Fibroblast of mammary gland (primary cell): ENCODE data around the gene C4orf36.

ENCODE experiments used
- DNase-seq: peaks from one replicate; pipeline ENCODE4 v3.0.0-alpha.2; 2010; ENCODE audit warnings: low read depth
- H3K4me3 ChIP-seq: 2 replicates; pipeline ENCODE4 v1.5.1; 2011; ENCODE audit warnings: low read depth, mild to moderate bottlenecking, low read length, moderate library complexity; ENCODE audit not compliant: control insufficient read depth
- CTCF ChIP-seq: conservative IDR thresholded peaks from 2 replicates; pipeline ENCODE4 v1.5.1; 2011; ENCODE audit warnings: low read depth, low read length, inconsistent platforms; ENCODE audit not compliant: control insufficient read depth, insufficient read depth

The C4orf36 gene

DNA sequence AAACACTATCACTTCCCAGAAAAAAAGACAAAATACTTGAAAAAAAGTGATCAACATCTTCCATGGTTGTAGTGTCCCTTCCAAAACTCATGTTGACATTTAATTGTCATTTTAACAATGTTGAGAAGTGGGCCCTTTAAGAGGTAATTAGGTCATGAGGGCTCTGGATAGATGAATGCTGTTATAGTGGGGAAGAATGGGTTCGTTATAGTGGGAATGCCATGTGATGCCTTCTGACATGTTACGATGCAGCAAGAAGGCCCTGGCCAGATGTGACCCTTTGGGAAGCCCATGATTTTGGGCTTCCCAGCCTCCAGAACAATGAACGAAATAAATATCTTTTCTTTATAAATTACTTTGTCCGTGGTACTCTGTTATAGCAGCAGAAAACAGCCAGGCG is 39.0 kb downstream of the C4orf36 start:
- no peak for TF ChIP-seq CTCF
- no peak overlapping the region for H3K4me3 ChIP-seq
- DNase-seq = no peak

GRCh38 chr4:86848732-86849619 is 43.2 kb downstream of the C4orf36 start, which contains the start of gene SLC10A6:
Gene SLC10A6, minus strand, starts transcription at chr4:86849384. Its CDS starts 269 bp downstream, at chr4:86849115.
- no peak for TF ChIP-seq CTCF
- no peak within 1 kb of the TSS for H3K4me3 ChIP-seq
- peak; percentile 37 for DNase-seq

GRCh38 chr4:86848136-86848535 is 44.1 kb downstream of the C4orf36 start:
- TF ChIP-seq CTCF = no peak
- no peak overlapping the region for H3K4me3 ChIP-seq

GRCh38 chr4:86847571-86847970 is 44.7 kb downstream of the C4orf36 start:
- H3K4me3 ChIP-seq = no peak overlapping the region
- DNase-seq = no peak
- TF ChIP-seq CTCF = no peak

More at GRCh38 chr4:86848136-86848535, 44.1 kb downstream of the C4orf36 start:
- no peak for DNase-seq

- TF ChIP-seq CTCF = no peak
- H3K4me3 ChIP-seq = no peak overlapping the region
- DNase-seq = peak; percentile 57
Observed at GRCh38 chr4:86846921-86847320, 45.3 kb downstream of the C4orf36 start.

- DNase-seq = no peak
Observed at GRCh38 chr4:86845593-86845992, 46.6 kb downstream of the C4orf36 start.

More at GRCh38 chr4:86845593-86845992, 46.6 kb downstream of the C4orf36 start:
- H3K4me3 ChIP-seq = no peak overlapping the region
- no peak for TF ChIP-seq CTCF
